Gastrocnemius medialis (tissue), 4 donors: Measurements from ENCODE around the gene NFAM1.

Experiments
- POLR2A ChIP-seq, 2 donors: fragments of 450-650 bp; IDR thresholded peaks; one replicate each; pipeline ENCODE4 v1.6.1; 2017; ENCODE audit warnings: antibody characterized with exemption in 2 of 2, mild to moderate bottlenecking in 2 of 2, moderate library complexity in 2 of 2
- TF ChIP-seq, protein P1 (sequence below), 5 experiments: fragments of 450-650 bp in 3 of 5; fragments of 200-600 bp in 2 of 5; sonication (generic) in 2 of 5; IDR thresholded peaks in 4 of 5; conservative IDR thresholded peaks in 1 of 5; 1 replicate in 4 of 5; 2 replicates in 1 of 5; pipeline ENCODE4 v1.5.1; 2016 to 2019; ENCODE audit warnings: antibody characterized with exemption in 5 of 5, mild to moderate bottlenecking in 3 of 5, moderate library complexity in 3 of 5

DNA sequence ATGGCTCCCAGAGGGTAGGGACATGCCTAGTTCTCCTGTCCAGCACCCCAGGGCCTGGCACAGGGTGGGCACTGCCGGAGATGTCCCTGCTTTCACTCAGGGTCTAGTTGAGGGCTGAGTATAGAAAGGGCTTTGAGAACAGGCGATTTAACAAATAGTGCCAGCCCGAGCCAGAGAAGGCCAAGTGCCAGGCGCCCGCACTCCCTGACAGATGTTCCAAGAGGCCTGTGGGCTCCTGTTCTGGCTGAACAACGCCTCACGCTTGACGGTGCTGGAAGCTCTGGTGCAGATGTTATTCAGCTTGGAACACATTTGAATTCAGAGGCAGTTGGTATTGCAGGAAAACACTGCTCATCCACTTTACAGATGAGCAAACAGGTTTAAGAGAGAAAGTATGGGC lies 46.5 kb downstream of the NFAM1 start:
- no peak for TF ChIP-seq POLR2A (IDR thresholded peaks at IDR 0.05)
- TF ChIP-seq, protein P1, sequence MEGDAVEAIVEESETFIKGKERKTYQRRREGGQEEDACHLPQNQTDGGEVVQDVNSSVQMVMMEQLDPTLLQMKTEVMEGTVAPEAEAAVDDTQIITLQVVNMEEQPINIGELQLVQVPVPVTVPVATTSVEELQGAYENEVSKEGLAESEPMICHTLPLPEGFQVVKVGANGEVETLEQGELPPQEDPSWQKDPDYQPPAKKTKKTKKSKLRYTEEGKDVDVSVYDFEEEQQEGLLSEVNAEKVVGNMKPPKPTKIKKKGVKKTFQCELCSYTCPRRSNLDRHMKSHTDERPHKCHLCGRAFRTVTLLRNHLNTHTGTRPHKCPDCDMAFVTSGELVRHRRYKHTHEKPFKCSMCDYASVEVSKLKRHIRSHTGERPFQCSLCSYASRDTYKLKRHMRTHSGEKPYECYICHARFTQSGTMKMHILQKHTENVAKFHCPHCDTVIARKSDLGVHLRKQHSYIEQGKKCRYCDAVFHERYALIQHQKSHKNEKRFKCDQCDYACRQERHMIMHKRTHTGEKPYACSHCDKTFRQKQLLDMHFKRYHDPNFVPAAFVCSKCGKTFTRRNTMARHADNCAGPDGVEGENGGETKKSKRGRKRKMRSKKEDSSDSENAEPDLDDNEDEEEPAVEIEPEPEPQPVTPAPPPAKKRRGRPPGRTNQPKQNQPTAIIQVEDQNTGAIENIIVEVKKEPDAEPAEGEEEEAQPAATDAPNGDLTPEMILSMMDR (IDR thresholded peaks at IDR 0.05 in 4 of 5, conservative IDR thresholded peaks at IDR 0.05 in 1 of 5): no peak
